CD4-positive, alpha-beta T cell treated with Interleukin-1 beta for 1 hour (primary cell): ENCODE measurements around the gene UPF1.

Experiments used
- DNase-seq, 2 donors: peaks; one replicate each; pipeline ENCODE4 v3.0.0-alpha.2; 2020 to 2022

The UPF1 gene

DNA sequence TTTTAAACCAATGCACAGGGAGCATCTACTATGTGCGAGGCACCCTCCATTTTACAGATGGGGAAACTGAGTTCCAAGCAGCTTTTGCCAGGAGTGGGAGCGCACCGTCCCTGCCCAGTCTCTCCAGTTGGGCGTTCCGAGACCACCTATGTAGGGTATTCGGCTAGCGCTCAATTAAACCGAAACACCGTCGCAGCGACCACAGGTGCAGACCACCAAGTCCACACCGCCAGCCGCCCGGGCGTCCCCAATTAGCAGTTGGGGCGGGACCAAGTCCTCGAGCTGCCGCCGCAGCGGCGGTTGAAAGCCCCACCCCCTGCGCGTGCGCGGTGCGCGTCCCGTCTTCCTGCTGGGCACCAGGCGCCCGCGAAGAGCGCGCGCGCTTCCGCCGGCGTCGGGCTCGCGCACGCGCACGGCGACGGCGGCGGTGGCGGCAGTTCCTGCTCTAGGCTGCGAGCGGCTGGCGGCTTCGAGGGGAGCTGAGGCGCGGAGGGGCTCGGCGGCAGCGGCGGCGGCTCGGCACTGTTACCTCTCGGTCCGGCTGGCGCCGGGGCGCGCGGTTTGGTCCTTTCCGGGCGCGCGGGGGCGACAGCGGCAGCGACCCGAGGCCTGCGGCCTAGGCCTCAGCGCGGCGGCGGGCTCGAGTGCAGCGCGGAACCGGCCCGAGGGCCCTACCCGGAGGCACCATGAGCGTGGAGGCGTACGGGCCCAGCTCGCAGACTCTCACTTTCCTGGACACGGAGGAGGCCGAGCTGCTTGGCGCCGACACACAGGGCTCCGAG is at the start of gene UPF1:
Gene UPF1, plus strand, starts transcription at position 436 of the 782 bp plus-strand sequence. Its CDS starts 251 bp downstream, at position 687.
- DNase-seq = peak; percentile 96 to 97

DNA sequence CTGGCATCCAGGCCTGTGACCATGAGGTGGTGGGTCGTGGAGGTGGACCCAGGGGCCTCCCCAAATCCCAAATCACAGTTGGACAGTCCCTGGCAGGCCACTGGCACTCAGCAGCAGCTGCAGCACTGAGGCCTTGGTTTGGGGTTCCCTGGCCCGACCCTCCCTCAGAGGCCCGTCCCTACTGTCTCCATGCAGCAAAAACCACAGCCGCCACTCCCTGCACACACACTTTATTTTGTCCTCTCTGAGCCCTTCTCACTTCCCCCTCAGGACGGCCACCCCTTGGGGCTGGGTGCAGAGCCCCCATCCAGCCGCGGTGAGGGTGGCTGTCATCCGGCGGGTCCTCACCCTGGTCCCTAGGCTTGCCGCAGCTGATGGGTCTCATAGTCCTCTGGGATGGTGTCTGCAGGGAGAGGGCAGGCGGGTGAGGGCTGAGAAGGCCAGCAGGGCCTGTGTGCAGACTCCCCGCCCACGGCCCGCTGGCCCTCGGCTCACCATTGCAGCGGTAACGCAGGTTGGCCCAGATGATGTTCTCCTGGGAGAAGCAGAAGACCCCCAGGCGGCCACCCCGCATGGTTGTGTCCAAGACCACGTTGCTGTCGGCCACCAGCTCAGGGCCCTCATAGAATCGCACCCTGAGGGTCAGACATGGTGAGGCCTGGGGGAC is 49.1 kb upstream of the UPF1 start:
- no peak for DNase-seq

GRCh38 chr19:18783958-18784785 is 47.6 kb upstream of the UPF1 start:
- DNase-seq = no peak

- no peak for DNase-seq
These were observed 47.0 kb upstream of the UPF1 start for GRCh38 chr19:18784786-18785120.

DNA sequence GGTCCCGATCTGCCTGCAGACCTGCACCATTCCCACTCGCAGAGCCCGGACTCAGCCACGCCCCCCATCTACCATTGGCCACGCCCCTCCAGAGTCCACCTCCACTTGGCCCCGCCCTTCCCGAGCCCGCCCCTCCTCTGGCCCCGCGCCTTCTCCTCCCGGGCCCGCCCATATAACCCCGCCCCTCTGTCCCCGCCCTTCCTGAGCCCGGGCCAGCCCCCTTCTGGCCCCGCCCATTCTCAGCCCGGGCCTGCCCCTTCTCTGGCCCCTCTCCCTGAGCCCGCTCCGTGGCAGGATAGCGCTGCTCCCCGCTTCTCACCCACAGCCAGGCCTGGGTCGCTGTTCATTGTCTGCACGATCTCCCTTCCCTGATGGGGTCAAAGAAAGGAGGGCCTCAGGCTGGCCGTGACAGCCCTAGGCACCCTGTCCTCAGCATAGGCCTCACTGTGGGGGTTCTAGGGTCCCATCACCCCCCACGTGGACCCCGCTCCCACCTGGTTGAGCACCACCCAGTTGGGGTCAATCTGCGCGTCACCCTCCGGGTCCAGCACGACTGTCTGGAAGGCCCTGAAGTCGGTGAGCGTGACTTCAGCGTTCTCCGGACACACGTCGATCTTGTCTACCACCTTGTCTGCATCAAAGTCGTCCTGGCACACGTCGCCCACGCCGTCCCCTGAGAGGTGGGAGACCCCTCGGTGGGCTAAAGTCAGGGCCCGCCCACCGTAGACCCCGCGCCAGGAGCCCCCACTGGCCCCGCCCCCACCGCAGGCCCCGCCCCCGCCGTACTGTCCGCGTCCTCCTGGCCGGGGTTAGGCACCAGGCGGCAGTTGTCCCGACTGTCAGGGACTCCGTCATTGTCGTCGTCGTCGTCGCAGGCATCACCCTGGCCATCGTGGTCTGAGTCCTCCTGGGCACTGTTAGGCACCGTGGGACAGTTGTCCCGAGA is 46.3 kb upstream of the UPF1 start:
- DNase-seq = peak; percentile 67 to 74

DNA sequence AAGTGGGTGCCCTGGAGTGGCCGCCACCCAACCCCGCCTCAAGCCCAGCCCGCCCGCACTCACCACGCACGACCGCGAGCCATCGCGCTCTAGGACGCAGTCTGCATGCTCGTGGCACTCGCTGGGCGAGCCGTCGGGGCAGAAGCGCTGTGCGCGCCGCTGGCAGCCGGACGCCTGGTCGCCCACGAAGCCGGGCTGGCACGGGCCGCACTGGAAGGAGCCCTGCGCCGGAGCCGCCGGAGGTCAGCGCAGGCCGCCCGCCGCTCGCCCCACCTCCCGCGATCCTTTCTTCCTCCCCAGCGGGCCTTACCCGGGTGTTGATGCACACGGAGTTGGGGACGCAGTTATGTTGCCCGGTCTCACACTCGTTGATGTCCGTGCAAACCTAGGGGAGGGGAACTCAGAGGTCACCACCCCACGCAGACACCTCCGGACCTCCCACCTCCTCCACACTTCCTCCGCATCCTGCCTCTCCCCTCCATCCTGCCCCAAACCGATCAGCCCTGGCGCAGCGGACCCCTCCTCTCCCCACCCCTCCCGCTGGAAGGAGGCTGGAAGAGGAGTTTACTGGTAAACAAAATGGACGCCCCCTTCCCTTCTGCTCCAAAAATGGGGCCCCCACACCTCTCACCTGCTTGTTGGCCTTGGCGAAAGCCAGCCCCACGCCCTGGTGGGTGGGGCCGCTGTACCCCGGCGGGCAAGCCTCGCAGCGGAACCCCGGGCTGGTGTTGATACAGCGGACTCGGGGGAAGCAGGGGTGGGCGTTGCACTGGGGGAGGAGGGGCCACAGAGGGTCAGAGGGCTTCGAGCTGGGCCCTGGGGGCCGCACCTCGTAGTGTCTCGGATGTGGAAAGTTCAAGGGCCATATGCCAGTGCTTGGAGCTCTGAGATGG is 43.0 kb upstream of the UPF1 start:
- DNase-seq = no peak

DNA sequence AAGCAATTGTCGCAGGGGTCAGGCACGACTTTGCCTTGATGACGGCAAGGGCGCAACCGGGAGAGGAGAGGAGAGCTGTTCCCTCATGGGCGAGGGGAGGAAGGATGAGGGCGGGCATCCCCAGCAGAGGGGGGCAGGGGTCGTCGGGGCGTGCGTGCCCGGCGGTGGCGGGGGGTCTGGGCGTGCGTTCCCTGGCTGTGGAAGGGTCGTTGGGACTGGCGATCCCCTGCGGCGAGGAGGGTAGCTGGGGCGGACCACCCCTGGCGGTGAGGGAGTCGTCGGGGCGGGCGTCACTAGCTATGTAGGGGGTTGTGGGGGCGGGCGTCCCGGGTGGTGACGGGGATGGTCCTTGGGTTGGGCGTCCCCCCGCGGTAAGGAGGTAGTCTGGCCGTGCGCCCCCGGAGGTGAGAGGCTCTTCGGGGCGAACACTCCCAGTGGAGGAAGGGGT is 42.3 kb upstream of the UPF1 start:
- DNase-seq = no peak

- DNase-seq = peak; percentile 36 to 52
These were observed 41.7 kb upstream of the UPF1 start for GRCh38 chr19:18789883-18790565.

DNA sequence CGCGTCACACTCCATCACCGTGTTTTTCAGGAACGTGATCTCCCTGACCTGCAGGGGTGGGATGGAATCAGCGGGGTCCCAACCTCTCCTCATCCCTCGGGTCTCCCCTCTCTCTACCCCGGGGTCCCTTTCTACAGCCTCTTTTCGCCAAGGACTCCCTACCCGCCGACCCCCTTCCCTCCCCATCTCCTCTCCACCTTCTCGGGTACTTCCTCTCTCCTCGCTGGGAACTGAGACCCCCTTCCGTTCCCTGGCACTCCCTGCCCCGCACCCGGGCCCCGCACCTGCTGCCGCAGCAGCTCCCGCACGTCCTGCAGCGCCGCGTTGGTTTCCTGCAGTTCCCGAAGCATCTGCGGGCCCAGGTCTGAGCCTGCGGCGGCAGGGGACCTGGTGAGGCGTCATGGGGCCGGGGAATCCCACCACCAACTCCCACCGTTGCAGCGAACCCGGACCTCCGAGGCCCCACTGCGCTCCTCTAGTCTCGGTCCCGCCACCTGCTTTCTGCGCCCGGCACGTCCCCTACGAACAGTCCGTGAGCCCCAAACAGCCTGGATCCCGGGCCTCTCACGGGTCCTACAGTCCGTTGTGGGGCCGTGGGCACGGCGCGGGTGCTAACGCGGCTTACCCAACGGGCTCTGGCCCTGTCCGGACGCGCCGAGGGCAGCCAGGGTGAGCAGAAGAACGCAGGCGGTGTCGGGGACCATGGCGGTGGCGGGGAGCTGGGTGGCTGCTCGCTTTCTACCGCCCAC is 41.0 kb upstream of the UPF1 start, which contains the start of gene COMP:
Gene COMP, minus strand, starts transcription at position 740 of the 749 bp plus-strand sequence. Its CDS starts 36 bp downstream, at position 704.
- DNase-seq = no peak

- no peak for DNase-seq
These were observed 40.5 kb upstream of the UPF1 start for GRCh38 chr19:18791315-18791678.

DNA sequence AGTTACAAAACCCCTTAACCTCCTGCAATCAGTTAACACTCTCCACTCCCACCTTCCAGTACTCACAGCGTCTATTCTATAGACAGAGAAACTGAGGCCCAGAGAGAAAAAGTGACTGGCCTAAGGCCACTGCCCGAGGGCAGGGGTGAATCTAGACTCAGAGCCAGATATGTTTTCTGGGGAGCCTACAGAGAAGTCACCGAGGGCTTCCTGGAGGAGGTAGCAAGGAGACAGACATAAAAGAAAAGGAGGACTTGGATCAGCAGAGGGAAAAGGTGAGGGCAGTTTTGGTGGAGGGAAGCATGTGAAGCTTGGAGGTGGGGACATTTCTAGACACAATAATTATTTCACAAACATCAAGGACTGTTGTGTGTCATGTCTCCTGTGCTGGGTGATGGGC is 39.1 kb upstream of the UPF1 start:
- no peak for DNase-seq

DNA sequence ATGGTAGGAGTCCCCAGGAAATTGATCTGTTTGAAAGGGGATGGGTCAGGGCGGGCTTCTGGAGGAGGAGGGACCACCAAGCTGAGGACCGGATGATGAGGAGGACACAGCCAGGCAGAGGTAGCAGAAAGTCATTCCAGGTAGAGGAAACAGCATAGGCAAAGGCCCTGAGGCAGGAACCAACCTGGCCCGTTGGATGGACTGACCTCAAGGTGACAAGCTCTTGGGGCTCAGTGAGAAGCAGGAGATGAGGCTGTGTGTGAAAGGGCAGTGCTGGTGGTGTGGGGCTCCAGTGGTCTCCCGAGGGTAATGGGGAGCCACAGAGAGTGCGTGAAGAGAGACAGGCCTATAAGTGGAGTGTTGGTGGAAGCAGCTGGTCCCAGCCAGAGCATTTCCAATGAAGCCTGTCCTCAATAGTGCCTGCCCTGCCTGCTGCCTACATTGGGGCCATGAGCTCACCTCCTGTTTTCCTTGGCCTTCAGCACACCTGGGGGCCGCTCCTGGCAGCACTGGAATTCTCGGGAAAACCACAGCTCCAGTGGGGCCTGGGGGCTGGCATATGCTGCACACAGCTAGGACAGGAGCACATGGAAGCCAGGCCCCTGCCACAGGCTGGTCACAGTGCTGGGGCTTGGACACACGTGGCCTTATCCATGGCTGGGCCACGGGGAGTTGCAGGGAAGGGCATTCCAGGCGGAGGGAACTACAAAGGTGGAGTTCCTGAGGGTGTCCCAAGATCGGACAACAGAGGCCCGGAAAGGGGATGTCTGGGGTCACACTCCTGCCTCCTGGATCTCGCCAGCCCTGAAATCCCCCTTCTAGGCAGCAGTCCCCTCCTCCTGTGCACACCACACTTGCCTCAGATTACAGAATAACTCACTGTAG is 38.4 kb upstream of the UPF1 start:
- DNase-seq = no peak

- DNase-seq = no peak
These were observed 37.8 kb upstream of the UPF1 start for GRCh38 chr19:18794029-18794313.

DNA sequence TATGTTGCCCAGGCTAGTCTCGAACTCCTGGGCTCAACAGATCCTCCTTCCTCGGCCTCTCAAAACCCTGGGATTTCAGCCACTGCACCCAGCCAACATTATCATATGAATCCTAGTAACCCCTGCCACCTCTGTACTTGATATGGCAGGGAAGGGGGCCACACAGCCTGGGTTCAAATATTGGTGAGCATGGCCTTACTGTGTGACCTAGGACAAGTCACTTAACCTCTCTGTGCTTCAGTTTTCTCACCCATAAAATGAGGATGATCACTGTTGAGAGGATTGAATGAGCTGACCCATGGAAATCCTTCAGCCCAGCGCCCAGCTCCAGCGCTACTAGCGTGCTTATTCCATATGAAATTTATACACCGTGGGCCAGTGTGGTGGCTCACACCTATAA is 37.1 kb upstream of the UPF1 start:
- DNase-seq = no peak

- no peak for DNase-seq
These were observed 36.2 kb upstream of the UPF1 start for GRCh38 chr19:18795540-18795939.

- DNase-seq = no peak
These were observed 35.5 kb upstream of the UPF1 start for GRCh38 chr19:18796239-18796638.

DNA sequence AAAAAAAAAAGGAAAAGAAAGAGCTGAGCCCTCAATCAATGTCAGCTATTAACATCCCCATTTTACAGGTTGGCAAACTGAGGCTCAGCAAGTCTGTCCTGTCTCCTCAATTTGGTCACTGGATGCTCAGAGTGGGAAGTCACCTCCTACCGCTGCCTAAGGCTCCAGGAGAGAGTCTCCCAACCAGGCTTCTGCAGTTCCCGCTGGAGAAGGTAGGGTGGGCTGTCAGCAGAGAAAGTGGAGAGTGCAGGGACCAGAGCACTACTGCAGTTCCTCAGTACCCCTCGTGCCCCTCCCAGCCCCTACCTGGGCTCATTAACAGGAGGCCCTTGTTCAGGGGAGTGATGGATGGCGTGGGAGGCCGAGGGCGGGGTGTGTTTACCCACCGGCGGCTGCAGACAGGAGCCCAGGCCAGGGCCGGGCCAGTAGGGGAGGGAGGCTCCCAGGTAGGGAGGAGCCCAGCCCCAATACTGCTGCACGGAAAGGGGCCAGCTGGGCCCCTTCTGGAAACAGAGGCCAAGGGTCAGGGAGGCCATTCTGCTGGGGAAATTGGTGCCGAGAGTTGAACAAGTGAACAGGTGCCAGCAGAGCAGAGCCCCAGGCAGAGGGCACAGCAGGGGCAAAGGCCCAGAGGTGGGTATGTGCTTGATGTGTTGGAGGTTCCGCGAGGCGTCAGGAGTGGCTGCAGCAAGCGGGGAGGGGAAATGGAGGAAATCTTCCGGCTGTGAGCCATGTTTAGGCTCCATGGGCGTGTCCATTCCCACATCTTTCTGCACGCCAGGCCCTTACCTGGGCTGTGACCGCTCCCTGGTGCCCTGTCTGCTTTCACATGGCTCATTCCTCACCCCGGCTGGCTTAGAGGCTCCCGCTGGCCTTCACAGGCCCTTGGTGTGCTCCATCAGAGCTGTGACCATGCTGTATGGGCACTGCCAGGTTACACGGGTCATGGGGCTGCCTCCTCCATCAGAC is 33.1 kb upstream of the UPF1 start:
- no peak for DNase-seq
